GM12875 (cell line): ENCODE measurements around the gene FLVCR1.

Experiments used
- H3K4me3 ChIP-seq: one replicate; pipeline ENCODE4 v1.5.1; 2011; ENCODE audit warnings: low read depth, low read length, control low read depth
- CTCF ChIP-seq: IDR thresholded peaks from 2 replicates; pipeline ENCODE4 v1.5.1; 2011; ENCODE audit warnings: low read depth, mild to moderate bottlenecking, control low read depth, inconsistent platforms, low read length, moderate library complexity, borderline replicate concordance; ENCODE audit not compliant: insufficient read depth

The FLVCR1 gene

GRCh38 chr1:212857992-212858460, at the start of gene FLVCR1:
Gene FLVCR1, plus strand, starts transcription at chr1:212858275. Its CDS starts 178 bp downstream, at chr1:212858453.
- no peak for TF ChIP-seq CTCF
- peak within 1 kb of the TSS; percentile 94 for H3K4me3 ChIP-seq

- no peak overlapping the region for H3K4me3 ChIP-seq
- 0 out of 2 replicates have a peak, but pooled peaks have one; percentile 7 for TF ChIP-seq CTCF
These were observed 43.3 kb upstream of the FLVCR1 start for GRCh38 chr1:212814537-212815334.

- no peak overlapping the region for H3K4me3 ChIP-seq
- no peak for TF ChIP-seq CTCF
These were observed 41.4 kb upstream of the FLVCR1 start for GRCh38 chr1:212816567-212817278.

GRCh38 chr1:212819726-212820125, 38.3 kb upstream of the FLVCR1 start:
- no peak for TF ChIP-seq CTCF
- no peak overlapping the region for H3K4me3 ChIP-seq

GRCh38 chr1:212820969-212821368, 37.1 kb upstream of the FLVCR1 start:
- H3K4me3 ChIP-seq: no peak overlapping the region
- TF ChIP-seq CTCF: no peak

GRCh38 chr1:212822956-212823355, 35.1 kb upstream of the FLVCR1 start:
- no peak for TF ChIP-seq CTCF
- H3K4me3 ChIP-seq: no peak overlapping the region
